ENCODE data around the gene C1QTNF6.

C1QTNF6 gene

GRCh38 chr22:37199103-37199759 is 11.2 kb upstream of the C1QTNF6 start:
- no CpG with 5 or more reads among the region's 58 CpGs for WGBS (ENCODE audit: extremely low coverage, insufficient coverage, insufficient read length)
- H3K4me3 ChIP-seq (ENCODE audit: low read depth, low read length): peak overlapping the region; percentile 82
- H3K4me1 ChIP-seq (ENCODE audit: control insufficient read depth in 1 of 2, insufficient read depth in 2 of 2, low read length in 2 of 2): peaks cover 26 to 30% of the 10 kb centered on the region in 2 experiments
- peaks cover 30% of the 10 kb centered on the region for H3K79me1 ChIP-seq (ENCODE audit: low read length)
- H4K8ac ChIP-seq (ENCODE audit: low read depth, low read length): peak overlapping the region; percentile 99
- H3K4ac ChIP-seq (ENCODE audit: low read depth, low read length): peak overlapping the region; percentile 97
- peak overlapping the region; percentile 91 for H2BK5ac ChIP-seq (ENCODE audit: low read depth, low read length, poor library complexity)
- H3K27ac ChIP-seq (ENCODE audit: low read depth, low read length): peak overlapping the region; percentile 96
- H3K9me3 ChIP-seq (ENCODE audit: insufficient read depth, low read depth, low read length): no peaks in the 10 kb centered on the region
- H2BK12ac ChIP-seq (ENCODE audit: low read length): peak overlapping the region; percentile 55
- H4K12ac ChIP-seq (ENCODE audit: low read depth, low read length): peak overlapping the region; percentile 99
- peak overlapping the region; percentile 99 for H3K14ac ChIP-seq (ENCODE audit: low read length)
- peak overlapping the region; percentile 96 for H3K9ac ChIP-seq (ENCODE audit: low read length)
- peak overlapping the region; percentile 99 for H4K91ac ChIP-seq (ENCODE audit: low read depth, low read length)
- peaks cover 14% of the 10 kb centered on the region for H3K79me2 ChIP-seq (ENCODE audit: control insufficient read depth, insufficient read depth, low read length, poor library complexity)
- H3K36me3 ChIP-seq (ENCODE audit: control insufficient read depth in 1 of 2, insufficient read depth in 2 of 2, low read length in 2 of 2): no peaks in the 10 kb centered on the region
- peak overlapping the region; percentile 92 for H2AFZ ChIP-seq (ENCODE audit: insufficient read depth, low read length, poor library complexity)
- H2BK120ac ChIP-seq (ENCODE audit: insufficient read depth, low read length, poor library complexity): peak overlapping the region; percentile 96
- peak overlapping the region; percentile 67 for H3K4me2 ChIP-seq (ENCODE audit: low read length)
- H3K23ac ChIP-seq (ENCODE audit: low read length): no peak overlapping the region
- no peaks in the 10 kb centered on the region for H3K27me3 ChIP-seq (ENCODE audit: insufficient read depth, low read length)
- peak; percentile 99 to 100 for DNase-seq
- H2AK5ac ChIP-seq (ENCODE audit: low read length): peak overlapping the region; percentile 47
- H3K18ac ChIP-seq (ENCODE audit: low read length): peak overlapping the region; percentile 99

- DNase-seq: peak; percentile 88 to 95
- peaks cover 30% of the 10 kb centered on the region for H3K79me1 ChIP-seq (ENCODE audit: low read length)
- H2AFZ ChIP-seq (ENCODE audit: insufficient read depth, low read length, poor library complexity): peak overlapping the region; percentile 92
- peak overlapping the region; percentile 99 for H3K14ac ChIP-seq (ENCODE audit: low read length)
- H3K27me3 ChIP-seq (ENCODE audit: insufficient read depth, low read length): no peaks in the 10 kb centered on the region
- H3K18ac ChIP-seq (ENCODE audit: low read length): peak overlapping the region; percentile 99
- H3K27ac ChIP-seq (ENCODE audit: low read depth, low read length): peak overlapping the region; percentile 96
- H3K4ac ChIP-seq (ENCODE audit: low read depth, low read length): peak overlapping the region; percentile 97
- peaks cover 26 to 30% of the 10 kb centered on the region in 2 experiments for H3K4me1 ChIP-seq (ENCODE audit: control insufficient read depth in 1 of 2, insufficient read depth in 2 of 2, low read length in 2 of 2)
- H4K12ac ChIP-seq (ENCODE audit: low read depth, low read length): peak overlapping the region; percentile 99
- H3K9me3 ChIP-seq (ENCODE audit: insufficient read depth, low read depth, low read length): peaks cover 1% of the 10 kb centered on the region
- peak overlapping the region; percentile 82 for H3K4me3 ChIP-seq (ENCODE audit: low read depth, low read length)
- peaks cover 14% of the 10 kb centered on the region for H3K79me2 ChIP-seq (ENCODE audit: control insufficient read depth, insufficient read depth, low read length, poor library complexity)
- H3K36me3 ChIP-seq (ENCODE audit: control insufficient read depth in 1 of 2, insufficient read depth in 2 of 2, low read length in 2 of 2): no peaks in the 10 kb centered on the region
- H2AK5ac ChIP-seq (ENCODE audit: low read length): peak overlapping the region; percentile 95
- peak overlapping the region; percentile 99 for H4K8ac ChIP-seq (ENCODE audit: low read depth, low read length)
- H4K91ac ChIP-seq (ENCODE audit: low read depth, low read length): peak overlapping the region; percentile 99
- no peak overlapping the region for H3K23ac ChIP-seq (ENCODE audit: low read length)
- peak overlapping the region; percentile 91 for H2BK5ac ChIP-seq (ENCODE audit: low read depth, low read length, poor library complexity)
- peak overlapping the region; percentile 96 for H2BK120ac ChIP-seq (ENCODE audit: insufficient read depth, low read length, poor library complexity)
- peak overlapping the region; percentile 81 for H2BK12ac ChIP-seq (ENCODE audit: low read length)
- H3K4me2 ChIP-seq (ENCODE audit: low read length): peak overlapping the region; percentile 67
- no CpG with 5 or more reads among the region's 51 CpGs for WGBS (ENCODE audit: extremely low coverage, insufficient coverage, insufficient read length)
- peak overlapping the region; percentile 96 for H3K9ac ChIP-seq (ENCODE audit: low read length)
Observed at GRCh38 chr22:37198258-37199102, 10.4 kb upstream of the C1QTNF6 start.

GRCh38 chr22:37197451-37198257 is 9.6 kb upstream of the C1QTNF6 start:
- H2BK120ac ChIP-seq (ENCODE audit: insufficient read depth, low read length, poor library complexity): peak overlapping the region; percentile 99
- no CpG with 5 or more reads among the region's 12 CpGs for WGBS (ENCODE audit: extremely low coverage, insufficient coverage, insufficient read length)
- DNase-seq: peak; percentile 99 to 100

More at GRCh38 chr22:37197451-37198257, 9.6 kb upstream of the C1QTNF6 start:
- peak overlapping the region; percentile 93 for H4K8ac ChIP-seq (ENCODE audit: low read depth, low read length)
- H4K91ac ChIP-seq (ENCODE audit: low read depth, low read length): peak overlapping the region; percentile 100
- peak overlapping the region; percentile 95 for H3K27ac ChIP-seq (ENCODE audit: low read depth, low read length)
- H3K9ac ChIP-seq (ENCODE audit: low read length): no peak overlapping the region
- peaks cover 1% of the 10 kb centered on the region for H3K9me3 ChIP-seq (ENCODE audit: insufficient read depth, low read depth, low read length)
- peaks cover 32% of the 10 kb centered on the region for H3K79me1 ChIP-seq (ENCODE audit: low read length)
- peak overlapping the region; percentile 100 for H2AK5ac ChIP-seq (ENCODE audit: low read length)
- peak overlapping the region; percentile 37 for H4K12ac ChIP-seq (ENCODE audit: low read depth, low read length)
- peak overlapping the region; percentile 97 for H3K14ac ChIP-seq (ENCODE audit: low read length)
- peak overlapping the region; percentile 47 for H3K4me2 ChIP-seq (ENCODE audit: low read length)
- no peak overlapping the region for H3K4me3 ChIP-seq (ENCODE audit: low read depth, low read length)
- no peaks in the 10 kb centered on the region for H3K36me3 ChIP-seq (ENCODE audit: control insufficient read depth in 1 of 2, insufficient read depth in 2 of 2, low read length in 2 of 2)
- H3K4me1 ChIP-seq (ENCODE audit: control insufficient read depth in 1 of 2, insufficient read depth in 2 of 2, low read length in 2 of 2): peaks cover 26 to 30% of the 10 kb centered on the region in 2 experiments
- H3K23ac ChIP-seq (ENCODE audit: low read length): no peak overlapping the region
- peak overlapping the region; percentile 97 for H2BK12ac ChIP-seq (ENCODE audit: low read length)
- H2AFZ ChIP-seq (ENCODE audit: insufficient read depth, low read length, poor library complexity): peak overlapping the region; percentile 62
- peak overlapping the region; percentile 97 for H3K4ac ChIP-seq (ENCODE audit: low read depth, low read length)
- H3K79me2 ChIP-seq (ENCODE audit: control insufficient read depth, insufficient read depth, low read length, poor library complexity): peaks cover 14% of the 10 kb centered on the region
- no peaks in the 10 kb centered on the region for H3K27me3 ChIP-seq (ENCODE audit: insufficient read depth, low read length)
- peak overlapping the region; percentile 94 for H3K18ac ChIP-seq (ENCODE audit: low read length)
- H2BK5ac ChIP-seq (ENCODE audit: low read depth, low read length, poor library complexity): peak overlapping the region; percentile 98
